Esophagus squamous epithelium (tissue), 5 donors: ENCODE data around the gene HSFX2. TPM values are rescaled to one million over a fixed set of nuclear protein-coding genes. Genes with fewer than 3 reads are reported as not detected.

ENCODE experiments used
- DNase-seq: peaks from one replicate; lab custom pipeline; 2025; lab: John Stamatoyannopoulos, UW
- H3K27ac ChIP-seq, 4 donors: fragments of 200-600 bp; sonication (generic); one replicate each; pipeline ENCODE4 v1.5.1; 2016 to 2019; ENCODE audit warnings: mild to moderate bottlenecking in 1 of 4
- H3K27me3 ChIP-seq, 4 donors: fragments of 200-600 bp; sonication (generic); 1 replicate in 3 of 4; 2 replicates in 1 of 4; pipeline versions ENCODE4 v1.5.1 to v1.6.0; 2017 to 2021; ENCODE audit warnings: antibody characterized with exemption in 1 of 4
- H3K36me3 ChIP-seq, 3 donors: fragments of 200-600 bp; sonication (generic); one replicate each; pipeline ENCODE4 v1.5.1; 2016 to 2019
- H3K4me1 ChIP-seq, 3 donors: fragments of 200-600 bp; sonication (generic); one replicate each; pipeline ENCODE4 v1.5.1; 2017 to 2019
- H3K4me3 ChIP-seq, 4 donors: fragments of 200-600 bp; sonication (generic); 1 replicate in 3 of 4; 2 replicates in 1 of 4; pipeline ENCODE4 v1.5.1; 2016 to 2019; ENCODE audit warnings: mild to moderate bottlenecking in 2 of 4, moderate library complexity in 1 of 4
- H3K9me3 ChIP-seq, 3 donors: fragments of 200-600 bp; sonication (generic); one replicate each; pipeline ENCODE4 v1.5.1; 2016 to 2019
- POLR2A ChIP-seq, 4 donors: fragments of 450-650 bp; IDR thresholded peaks; one replicate each; pipeline ENCODE4 v1.6.1; 2017; ENCODE audit warnings: antibody characterized with exemption in 4 of 4, mild to moderate bottlenecking in 4 of 4, moderate library complexity in 3 of 4
- WGBS, 2 donors: methylation state at CpG; one replicate each; pipeline ENCODE4 v1.1.5; 2018; 5-methylcytosine and 5-hydroxymethylcytosine counted together
- intact Hi-C: fragments of 100-400 bp; cut with DNase I; formaldehyde crosslinking; loops from one replicate; pipeline ENCODE4 v1.15.0; 2022
- total RNA-seq, 4 donors: library from RNA; depleted of rRNA; stranded (reverse); fragments of >200 nt; gene quantifications; one replicate each; pipeline ENCODE4 v1.1.0, GENCODE V29; 2016
- TF ChIP-seq, protein P1 (sequence below), 6 experiments: fragments of 450-650 bp in 4 of 6; fragments of 200-600 bp in 2 of 6; sonication (generic) in 2 of 6; IDR thresholded peaks; one replicate each; pipeline ENCODE4 v1.5.1; 2016 to 2019; ENCODE audit warnings: antibody characterized with exemption in 6 of 6, mild to moderate bottlenecking in 4 of 6, moderate library complexity in 4 of 6
- donor health status: DM: yes; HTN: yes; CAD: no.

Gene HSFX2
- total RNA-seq, 4 donors from 2014 or later, result 1.2 TPM; not detected in 3

DNA sequence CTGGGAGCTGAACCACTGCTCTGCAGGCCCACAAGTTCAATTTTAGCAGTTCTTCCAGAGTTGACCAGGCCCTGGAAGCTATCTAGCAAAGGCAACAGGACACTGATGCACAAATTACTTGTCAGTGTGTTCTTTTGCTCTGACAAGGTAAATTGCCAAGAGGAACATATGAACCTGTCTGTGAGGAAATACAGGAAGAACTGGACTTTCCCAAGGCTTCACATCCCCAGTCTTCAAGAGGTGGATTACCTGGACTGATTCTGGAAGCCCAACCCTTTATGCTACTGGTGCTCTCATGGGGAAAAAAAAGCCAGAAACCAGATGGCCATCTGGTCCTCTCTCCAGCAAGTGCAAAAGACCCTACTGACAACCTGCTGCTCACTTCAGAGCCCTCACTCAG is 38.4 kb upstream of the HSFX2 start:
- H3K9me3 ChIP-seq, result no peaks in the 10 kb centered on the region
- TF ChIP-seq, protein P1, sequence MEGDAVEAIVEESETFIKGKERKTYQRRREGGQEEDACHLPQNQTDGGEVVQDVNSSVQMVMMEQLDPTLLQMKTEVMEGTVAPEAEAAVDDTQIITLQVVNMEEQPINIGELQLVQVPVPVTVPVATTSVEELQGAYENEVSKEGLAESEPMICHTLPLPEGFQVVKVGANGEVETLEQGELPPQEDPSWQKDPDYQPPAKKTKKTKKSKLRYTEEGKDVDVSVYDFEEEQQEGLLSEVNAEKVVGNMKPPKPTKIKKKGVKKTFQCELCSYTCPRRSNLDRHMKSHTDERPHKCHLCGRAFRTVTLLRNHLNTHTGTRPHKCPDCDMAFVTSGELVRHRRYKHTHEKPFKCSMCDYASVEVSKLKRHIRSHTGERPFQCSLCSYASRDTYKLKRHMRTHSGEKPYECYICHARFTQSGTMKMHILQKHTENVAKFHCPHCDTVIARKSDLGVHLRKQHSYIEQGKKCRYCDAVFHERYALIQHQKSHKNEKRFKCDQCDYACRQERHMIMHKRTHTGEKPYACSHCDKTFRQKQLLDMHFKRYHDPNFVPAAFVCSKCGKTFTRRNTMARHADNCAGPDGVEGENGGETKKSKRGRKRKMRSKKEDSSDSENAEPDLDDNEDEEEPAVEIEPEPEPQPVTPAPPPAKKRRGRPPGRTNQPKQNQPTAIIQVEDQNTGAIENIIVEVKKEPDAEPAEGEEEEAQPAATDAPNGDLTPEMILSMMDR (IDR thresholded peaks at IDR 0.05), result no peak
- no peak for TF ChIP-seq POLR2A (IDR thresholded peaks at IDR 0.05)
- H3K27me3 ChIP-seq, result no peaks in the 10 kb centered on the region
- peak overlapping the region in 1 of 4 donors; percentile 29 for H3K27ac ChIP-seq
- no peaks in the 10 kb centered on the region for H3K36me3 ChIP-seq
- no peak overlapping the region for H3K4me3 ChIP-seq
- no peak for DNase-seq
- intact Hi-C loops, result loop anchor here (10.0 kb wide), 1 partner anchor 69 kb away; no protein-coding TSS in a partner anchor
- peaks cover 0 to 36% (median 6%) of the 10 kb centered on the region in 3 donors for H3K4me1 ChIP-seq

DNA sequence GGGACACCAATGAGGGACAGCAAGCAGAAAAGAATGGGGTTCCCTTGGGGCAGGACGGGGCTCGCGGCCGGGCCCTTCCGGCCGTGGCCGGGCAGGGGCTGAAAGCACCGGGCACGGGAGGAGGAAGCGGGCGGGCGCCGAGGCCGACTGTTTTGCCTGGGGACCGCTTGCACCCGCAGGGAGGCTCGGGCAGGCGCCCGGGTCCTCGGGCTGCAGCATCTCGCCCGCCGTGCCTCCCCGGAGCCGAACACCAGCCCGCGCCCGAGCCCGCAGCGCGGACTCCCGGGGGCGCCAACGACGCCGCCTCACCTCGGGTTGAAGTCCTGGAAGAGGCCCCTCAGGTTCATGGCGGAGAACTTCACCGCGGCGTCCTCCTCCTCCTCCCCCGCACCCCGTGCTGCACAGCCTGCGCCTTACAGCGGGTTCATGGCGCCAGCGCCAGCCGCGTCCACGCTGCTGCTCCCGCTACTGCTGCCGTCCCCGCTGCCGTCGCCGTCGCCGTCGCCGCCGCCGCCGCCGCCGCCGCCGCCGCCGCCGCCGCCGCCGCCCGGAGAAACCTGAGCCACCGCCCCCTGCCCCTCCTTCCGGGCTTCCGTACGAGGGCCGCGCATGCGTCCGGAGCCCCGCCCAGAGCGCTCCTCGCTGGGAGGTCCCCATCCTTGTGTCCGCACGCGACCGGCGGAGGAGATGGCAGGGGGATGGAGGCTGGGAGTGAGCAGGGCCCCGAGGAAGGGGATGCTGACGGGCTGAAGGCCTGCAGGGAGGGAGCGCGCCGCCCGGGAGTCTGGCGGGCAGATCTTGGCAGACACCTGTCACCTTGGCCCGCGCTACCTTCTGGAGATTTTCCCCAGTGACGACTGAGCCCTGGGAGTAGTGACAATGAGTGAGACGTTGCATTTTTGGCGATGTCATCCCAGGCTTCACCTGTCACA is 36.4 kb upstream of the HSFX2 start, which contains the start of gene TMEM185A:
TSS of gene TMEM185A (minus strand) at position 559 of the 932 bp plus-strand sequence. CDS start at position 347, 212 bp downstream.
- 4 to 45% methylated on average over 16 to 46 of the region's 102 CpGs for WGBS, 2 donors
- H3K4me3 ChIP-seq, result peak within 1 kb of the TSS; percentile 61 to 76 (median 73)
- H3K9me3 ChIP-seq, result no peaks in the 10 kb centered on the region
- H3K4me1 ChIP-seq, result peaks cover 0 to 55% (median 6%) of the 10 kb centered on the region in 3 donors
- H3K36me3 ChIP-seq, result no peaks in the 10 kb centered on the region
- H3K27ac ChIP-seq, result peak within 1 kb of the TSS; percentile 66 to 83 (median 79)
- intact Hi-C loops, result loop anchor here (10.0 kb wide), 1 partner anchor 67 kb away; no protein-coding TSS in a partner anchor
- no peak for DNase-seq
- no peaks in the 10 kb centered on the region for H3K27me3 ChIP-seq
- TF ChIP-seq, protein P1 (IDR thresholded peaks at IDR 0.05), result no peak
- TF ChIP-seq POLR2A (IDR thresholded peaks at IDR 0.05), result peak in 1 of 4 donors; percentile 15

DNA sequence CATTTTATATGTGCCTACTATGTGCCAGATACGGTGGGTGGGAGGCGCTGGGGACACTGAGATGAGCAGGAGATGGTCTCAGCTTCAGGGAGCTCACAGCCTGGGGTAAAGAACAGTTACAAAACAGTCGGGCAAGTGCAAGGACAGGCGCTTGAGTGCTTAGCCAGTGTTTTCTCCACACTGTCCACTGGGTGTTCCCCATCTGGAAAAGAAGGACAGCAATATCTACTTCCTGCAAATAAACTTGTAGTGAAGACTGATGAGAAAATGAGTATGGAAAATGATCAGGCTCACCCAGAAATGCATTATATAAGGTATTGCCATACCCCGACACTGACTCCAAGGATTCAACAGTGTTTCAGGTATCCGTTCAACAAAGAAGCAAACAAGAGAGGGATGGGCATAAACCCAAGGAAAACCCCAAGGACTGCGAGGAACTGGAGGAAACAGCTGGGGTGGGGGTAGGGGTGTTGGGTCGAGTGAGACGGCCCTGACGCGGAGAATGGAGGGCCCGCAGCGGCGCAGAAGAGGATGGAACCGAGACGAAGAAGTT is 35.6 kb upstream of the HSFX2 start:
- 3 to 40% methylated on average over 14 to 15 of the region's 16 CpGs for WGBS, 2 donors
- intact Hi-C loops, result loop anchor here (10.0 kb wide), 1 partner anchor 66 kb away; no protein-coding TSS in a partner anchor
- peak overlapping the region; percentile 66 to 83 (median 79) for H3K27ac ChIP-seq
- peak overlapping the region; percentile 61 to 76 (median 73) for H3K4me3 ChIP-seq
- TF ChIP-seq, protein P1 (IDR thresholded peaks at IDR 0.05), result no peak
- TF ChIP-seq POLR2A (IDR thresholded peaks at IDR 0.05), result no peak
- peaks cover 0 to 62% (median 6%) of the 10 kb centered on the region in 3 donors for H3K4me1 ChIP-seq
- H3K36me3 ChIP-seq, result no peaks in the 10 kb centered on the region
- H3K27me3 ChIP-seq, result no peaks in the 10 kb centered on the region
- no peak for DNase-seq
- H3K9me3 ChIP-seq, result no peaks in the 10 kb centered on the region

GRCh38 chrX:149629730-149630387 is 34.7 kb upstream of the HSFX2 start:
- intact Hi-C loops, result loop anchor here (10.0 kb wide), 1 partner anchor 65 kb away; no protein-coding TSS in a partner anchor
- H3K27ac ChIP-seq, result peak overlapping the region in 2 of 4 donors; percentile 66 to 83
- 42 to 65% methylated on average over 4 of the region's 5 CpGs for WGBS, 2 donors

More at GRCh38 chrX:149629730-149630387, 34.7 kb upstream of the HSFX2 start:
- no peak for DNase-seq
- Histone ChIP-seq H3K4me1 (peaks cover 0 to 66% (median 6%) of the 10 kb centered on the region in 3 donors), H3K4me3 (peak overlapping the region in 3 of 4 donors; percentile 61 to 76 (median 70)), H3K9me3 (no peaks in the 10 kb centered on the region), H3K36me3 (no peaks in the 10 kb centered on the region), H3K27me3 (no peaks in the 10 kb centered on the region)
- TF ChIP-seq, protein P1 (IDR thresholded peaks at IDR 0.05), result no peak
- no peak for TF ChIP-seq POLR2A (IDR thresholded peaks at IDR 0.05)
